Measurements from ENCODE around the gene GDAP2. TPM values are rescaled to one million over a fixed set of nuclear protein-coding genes. Genes with fewer than 3 reads are reported as not detected.
"Not testable (repeated sequence)": the region's sequence is repeated elsewhere in the genome, so short reads cannot be mapped to it uniquely, and the experiment has no call there.

The GDAP2 gene
- total RNA-seq, 2 donors from 2014 or later, result 20.4 to 26.7 TPM

GRCh38 chr1:117922717-117923116 is 6.7 kb downstream of the GDAP2 start:
- not testable (repeated sequence) for H3K36me3 Mint-ChIP-seq; DNase-seq (ENCODE audit: low spot score in 2 of 2); H3K27ac Mint-ChIP-seq; ATAC-seq; H3K9me3 Mint-ChIP-seq

DNA sequence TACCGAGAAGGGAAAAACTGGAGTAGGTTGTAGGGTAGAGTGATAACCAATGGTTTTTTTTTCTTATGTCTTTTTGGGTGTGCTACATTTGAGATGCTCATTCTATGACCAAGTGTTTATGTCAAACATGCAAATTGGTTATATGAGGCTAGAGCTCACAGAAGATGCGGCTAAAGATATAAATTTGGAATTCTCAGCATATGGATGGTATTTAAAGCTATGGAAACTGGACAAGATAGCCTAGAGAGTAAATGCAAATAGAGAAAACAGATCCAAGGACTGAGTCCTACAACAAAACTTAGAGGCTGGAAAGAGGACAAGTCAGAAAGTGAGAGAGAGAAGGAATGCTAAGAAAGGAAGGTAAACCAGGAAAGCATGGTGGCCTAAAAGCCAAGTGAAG is 7.4 kb downstream of the GDAP2 start:
- DNase-seq (ENCODE audit: low spot score in 2 of 2) (no peak), ATAC-seq (no peak)
- Mint-ChIP-seq H3K9me3 (no peaks in the 10 kb centered on the region), H3K36me3 (no peaks in the 10 kb centered on the region), H3K27ac (no peak overlapping the region)

DNA sequence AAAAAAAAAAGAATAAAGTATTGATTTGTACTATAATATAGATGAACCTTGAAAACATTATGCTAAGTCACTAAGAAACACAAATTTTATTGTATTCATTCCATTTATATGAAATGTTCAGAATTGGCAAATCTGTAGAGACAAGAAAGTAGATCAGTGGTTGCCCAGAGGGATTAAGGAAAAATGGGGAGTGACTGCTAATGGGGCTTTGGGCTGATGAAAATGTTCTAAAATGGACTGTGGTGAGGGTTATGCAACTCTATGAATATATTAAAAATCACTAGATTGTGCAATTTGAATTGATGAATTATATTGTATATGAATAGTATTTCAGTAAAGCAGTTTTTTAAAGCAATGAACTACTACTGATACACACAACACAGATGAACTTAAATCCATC is 10.0 kb downstream of the GDAP2 start:
- DNase-seq (ENCODE audit: low spot score in 2 of 2) (no peak), ATAC-seq (no peak)
- Mint-ChIP-seq H3K27ac (no peak overlapping the region), H3K9me3 (peaks cover 0 to 4% of the 10 kb centered on the region in 2 donors), H3K36me3 (peaks cover 18 to 19% of the 10 kb centered on the region in 2 donors)

DNA sequence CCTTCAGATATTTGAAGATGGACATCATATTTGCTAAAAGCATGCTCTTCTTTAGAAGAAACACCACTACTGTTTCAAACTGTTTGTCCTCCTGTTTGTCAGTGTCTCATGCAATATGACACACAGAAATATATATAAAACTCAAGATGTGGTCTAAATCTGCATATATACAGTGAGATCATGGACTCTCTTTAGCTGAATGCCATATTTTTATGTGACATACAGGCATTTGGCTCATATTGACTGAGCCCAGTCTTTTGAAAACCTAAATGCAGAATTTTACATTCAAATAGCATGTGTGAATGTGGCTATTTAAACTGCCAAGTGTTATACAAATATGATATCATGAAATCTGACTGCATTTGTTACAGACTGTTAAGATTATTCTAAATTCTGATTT is 18.4 kb downstream of the GDAP2 start:
- Mint-ChIP-seq H3K36me3 (peaks cover 20 to 30% of the 10 kb centered on the region in 2 donors), H3K27ac (no peak overlapping the region), H3K9me3 (peaks cover 0 to 4% of the 10 kb centered on the region in 2 donors)
- DNase-seq (ENCODE audit: low spot score in 2 of 2) (no peak), ATAC-seq (no peak)

DNA sequence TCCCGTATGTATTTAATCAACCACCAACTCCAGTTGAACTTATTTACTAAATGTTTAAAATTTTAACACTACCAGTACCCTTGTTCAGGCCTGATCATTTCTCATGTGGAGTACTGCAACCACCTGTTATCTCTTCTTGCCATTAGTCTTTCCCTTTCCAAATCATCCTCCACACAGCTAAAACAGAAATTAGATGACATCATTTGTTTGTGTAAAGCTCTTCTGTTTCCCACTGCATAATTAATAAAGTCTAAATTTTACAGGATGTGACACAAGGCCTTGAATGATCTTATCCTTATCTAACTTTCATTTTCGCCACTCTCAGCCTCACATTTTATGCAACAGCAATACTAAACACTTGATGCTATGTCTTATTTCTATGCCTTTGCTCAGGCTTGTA is 24.4 kb downstream of the GDAP2 start:
- H3K36me3 Mint-ChIP-seq, result peaks cover 11 to 13% of the 10 kb centered on the region in 2 donors
- no peaks in the 10 kb centered on the region for H3K9me3 Mint-ChIP-seq
- DNase-seq (ENCODE audit: low spot score in 2 of 2) (no peak), ATAC-seq (no peak)
- H3K27ac Mint-ChIP-seq, result peak overlapping the region in 1 of 2 donors; percentile 18

- no peak for ATAC-seq
- no peaks in the 10 kb centered on the region for H3K9me3 Mint-ChIP-seq
- H3K36me3 Mint-ChIP-seq, result peaks cover 11 to 13% of the 10 kb centered on the region in 2 donors
- DNase-seq (ENCODE audit: low spot score in 2 of 2), result no peak
- no peak overlapping the region for H3K27ac Mint-ChIP-seq
These were observed 24.9 kb downstream of the GDAP2 start for GRCh38 chr1:117904485-117904884.

GRCh38 chr1:117902944-117903343 is 26.5 kb downstream of the GDAP2 start:
- Mint-ChIP-seq H3K36me3 (peaks cover 11 to 13% of the 10 kb centered on the region in 2 donors), H3K27ac (no peak overlapping the region), H3K9me3 (no peaks in the 10 kb centered on the region)
- ATAC-seq (no peak), DNase-seq (ENCODE audit: low spot score in 2 of 2) (no peak)

DNA sequence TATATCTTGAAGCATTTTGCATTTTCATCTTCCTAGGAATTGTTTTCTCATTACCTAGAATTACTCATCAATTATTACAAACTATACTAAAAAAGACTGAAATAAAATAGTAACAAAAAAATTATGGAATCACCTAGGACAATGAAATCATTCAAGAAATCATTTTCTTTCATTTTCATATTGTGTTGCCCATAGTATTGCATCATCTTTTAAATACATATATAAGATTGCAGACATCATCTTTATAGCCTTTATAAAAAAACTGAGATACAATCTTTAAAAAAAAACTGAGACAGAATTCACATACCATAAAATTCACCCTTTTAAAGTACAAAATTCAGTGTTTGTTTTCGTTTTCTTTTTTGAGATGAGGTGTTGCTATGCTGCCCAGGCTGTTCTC is 29.6 kb downstream of the GDAP2 start:
- peaks cover under 1 to 11% of the 10 kb centered on the region in 2 donors for H3K36me3 Mint-ChIP-seq
- DNase-seq (ENCODE audit: low spot score in 2 of 2) (no peak), ATAC-seq (no peak)
- no peaks in the 10 kb centered on the region for H3K9me3 Mint-ChIP-seq
- H3K27ac Mint-ChIP-seq, result no peak overlapping the region

GRCh38 chr1:117897551-117897950 is 31.9 kb downstream of the GDAP2 start:
- ATAC-seq (no peak), DNase-seq (ENCODE audit: low spot score in 2 of 2) (no peak)
- Mint-ChIP-seq H3K9me3 (no peaks in the 10 kb centered on the region), H3K36me3 (peaks cover 0 to 11% of the 10 kb centered on the region in 2 donors), H3K27ac (no peak overlapping the region)

GRCh38 chr1:117895482-117896114 is 33.8 kb downstream of the GDAP2 start:
- peak; percentile 86 to 94 for ATAC-seq
- Mint-ChIP-seq H3K36me3 (no peaks in the 10 kb centered on the region), H3K9me3 (no peaks in the 10 kb centered on the region), H3K27ac (no peak overlapping the region)
- peak in 1 of 2 donors; percentile 75 for DNase-seq (ENCODE audit: low spot score in 2 of 2)

DNA sequence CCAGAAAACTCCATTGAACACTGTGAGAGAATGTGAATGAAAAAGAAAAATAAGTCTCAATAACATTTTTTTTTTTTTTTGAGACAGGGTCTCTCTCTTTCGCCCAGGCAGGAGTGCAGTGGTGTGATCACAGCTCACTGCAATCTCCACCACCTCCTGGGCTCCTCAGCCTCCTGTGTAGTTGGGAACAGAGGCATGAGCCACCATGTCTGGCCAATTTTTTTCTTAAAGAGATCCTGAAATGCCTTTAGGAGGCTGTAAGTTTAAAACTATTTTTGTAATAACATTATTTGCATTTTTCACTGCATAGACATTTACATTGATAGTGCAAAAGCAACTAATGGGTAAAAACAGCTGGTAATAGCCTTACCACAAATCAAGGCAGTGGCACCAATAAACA is 35.3 kb downstream of the GDAP2 start:
- no peak for ATAC-seq
- Mint-ChIP-seq H3K36me3 (no peaks in the 10 kb centered on the region), H3K9me3 (no peaks in the 10 kb centered on the region), H3K27ac (no peak overlapping the region)
- DNase-seq (ENCODE audit: low spot score in 2 of 2), result no peak

DNA sequence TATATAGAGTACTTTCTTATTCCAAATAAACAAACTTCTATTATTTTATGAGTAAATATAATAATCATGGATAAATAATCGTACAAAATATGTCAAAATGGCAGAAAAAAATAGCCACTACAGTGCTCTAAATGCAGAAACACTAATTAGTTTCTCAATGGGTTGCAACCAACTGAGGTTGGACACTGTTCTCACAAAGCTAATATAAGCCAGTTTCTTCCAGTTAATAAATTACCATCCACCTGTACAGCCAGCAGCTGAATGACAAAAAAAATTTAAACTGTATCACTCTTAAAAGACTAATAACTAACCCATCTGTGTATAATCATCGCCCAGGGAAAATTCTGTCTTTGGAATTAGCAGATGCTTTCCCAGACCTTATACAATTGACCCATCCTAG is 36.9 kb downstream of the GDAP2 start:
- no peak overlapping the region for H3K27ac Mint-ChIP-seq
- H3K9me3 Mint-ChIP-seq, result no peaks in the 10 kb centered on the region
- ATAC-seq, result no peak
- DNase-seq (ENCODE audit: low spot score in 2 of 2), result no peak
- no peaks in the 10 kb centered on the region for H3K36me3 Mint-ChIP-seq

DNA sequence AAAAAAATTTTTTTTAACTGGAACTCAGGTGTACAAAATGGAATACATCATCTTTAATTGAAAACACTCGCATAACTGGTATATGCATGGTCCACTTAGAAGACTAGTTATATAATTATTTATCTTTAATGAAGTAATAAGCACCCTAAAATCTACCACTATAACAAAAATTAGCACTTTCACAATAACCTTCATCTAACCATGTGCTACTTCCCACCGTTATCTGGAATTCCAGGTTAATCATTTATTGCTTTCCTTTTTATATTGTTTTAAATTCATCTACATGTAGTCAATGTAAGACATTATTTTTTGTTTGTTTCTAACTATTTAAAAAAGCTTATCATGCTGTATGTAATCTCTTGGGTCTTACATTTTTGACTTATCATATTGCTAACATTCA is 39.0 kb downstream of the GDAP2 start:
- DNase-seq (ENCODE audit: low spot score in 2 of 2) (no peak), ATAC-seq (no peak)
- Mint-ChIP-seq H3K27ac (no peak overlapping the region), H3K9me3 (no peaks in the 10 kb centered on the region), H3K36me3 (no peaks in the 10 kb centered on the region)

DNA sequence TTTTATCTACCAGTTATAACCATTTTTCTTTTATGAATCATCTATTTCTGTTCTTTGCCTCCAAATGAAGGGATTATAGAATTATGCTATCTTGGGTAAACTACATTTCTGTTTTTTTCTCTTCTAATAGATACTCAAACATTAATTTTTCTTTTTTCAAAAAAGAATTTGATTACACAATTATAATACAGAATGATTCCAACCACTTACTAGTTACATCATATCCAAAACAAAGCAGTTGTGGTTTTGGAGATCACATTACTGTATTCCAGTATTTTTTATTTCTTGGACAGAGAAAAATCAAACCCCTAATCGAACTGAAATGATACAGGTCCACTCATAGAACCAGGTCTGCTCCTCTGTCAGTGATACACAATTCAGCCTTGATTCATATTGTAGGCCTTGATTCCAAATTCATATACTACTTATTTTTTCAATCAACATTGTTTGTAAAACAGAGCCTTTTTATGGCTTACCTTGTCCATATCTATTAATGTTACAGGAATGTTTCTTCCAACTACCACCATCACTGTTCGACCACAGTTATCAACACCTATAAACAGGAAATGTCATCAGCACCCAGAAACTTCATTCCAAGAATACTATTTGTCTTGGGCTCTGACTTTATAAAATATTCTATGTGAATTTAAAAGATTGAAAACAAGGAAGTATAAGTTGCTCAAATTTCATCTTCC is 43.2 kb downstream of the GDAP2 start:
- H3K36me3 Mint-ChIP-seq, result peaks cover 0 to 4% of the 10 kb centered on the region in 2 donors
- DNase-seq (ENCODE audit: low spot score in 2 of 2) (no peak), ATAC-seq (no peak)
- no peak overlapping the region for H3K27ac Mint-ChIP-seq
- no peaks in the 10 kb centered on the region for H3K9me3 Mint-ChIP-seq

GRCh38 chr1:117883616-117884015 is 45.8 kb downstream of the GDAP2 start:
- no peak overlapping the region for H3K27ac Mint-ChIP-seq
- H3K36me3 Mint-ChIP-seq, result peaks cover 9 to 10% of the 10 kb centered on the region in 2 donors
- DNase-seq (ENCODE audit: low spot score in 2 of 2) (no peak), ATAC-seq (no peak)
- no peaks in the 10 kb centered on the region for H3K9me3 Mint-ChIP-seq

DNA sequence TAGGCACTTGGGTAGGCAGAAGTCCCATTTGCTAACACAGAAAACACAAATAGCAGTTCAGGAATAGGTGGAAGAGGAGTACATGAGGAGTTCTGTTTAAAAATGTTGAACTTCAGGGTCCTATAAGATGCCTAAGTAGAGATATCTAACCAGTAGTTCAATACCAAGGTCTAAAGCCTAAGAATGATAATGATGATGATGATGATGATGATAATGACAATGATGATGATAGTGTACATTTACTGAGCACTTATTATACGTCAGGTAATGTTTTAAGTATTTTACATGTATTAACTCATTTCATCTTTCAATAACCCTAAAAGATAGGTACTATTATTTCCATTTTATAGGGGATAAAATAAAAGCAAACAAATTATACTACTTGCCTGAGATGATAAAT is 50.1 kb downstream of the GDAP2 start:
- Mint-ChIP-seq H3K9me3 (peaks cover 8% of the 10 kb centered on the region in 2 donors), H3K36me3 (peaks cover 40 to 41% of the 10 kb centered on the region in 2 donors), H3K27ac (peak overlapping the region in 1 of 2 donors; percentile 22)
- DNase-seq (ENCODE audit: low spot score in 2 of 2) (no peak), ATAC-seq (no peak)

- no peak overlapping the region for H3K27ac Mint-ChIP-seq
- ATAC-seq (no peak), DNase-seq (ENCODE audit: low spot score in 2 of 2) (no peak)
- peaks cover 50 to 52% of the 10 kb centered on the region in 2 donors for H3K36me3 Mint-ChIP-seq
- peaks cover 15 to 16% of the 10 kb centered on the region in 2 donors for H3K9me3 Mint-ChIP-seq
These were observed 51.6 kb downstream of the GDAP2 start for GRCh38 chr1:117877823-117878222.

DNA sequence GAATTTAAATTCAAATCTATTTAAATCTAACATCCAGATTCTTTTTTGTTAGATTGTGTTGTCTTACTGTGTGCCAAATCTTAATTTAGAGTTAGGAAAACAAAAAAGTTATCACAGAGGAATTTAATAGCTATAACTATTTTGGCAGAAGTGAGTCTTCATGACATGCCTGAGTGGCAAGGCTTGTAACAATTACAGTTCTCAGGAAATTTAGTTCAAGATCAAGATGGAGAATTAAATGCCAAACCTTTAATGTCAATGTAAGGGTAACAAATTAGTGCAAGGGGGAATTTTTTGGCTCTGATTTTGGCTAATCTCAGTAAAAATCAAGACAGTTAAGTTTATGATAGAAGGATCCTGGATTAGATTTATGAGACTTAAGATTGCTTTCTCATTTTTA is 58.4 kb downstream of the GDAP2 start:
- Mint-ChIP-seq H3K27ac (no peak overlapping the region), H3K9me3 (peaks cover 15 to 16% of the 10 kb centered on the region in 2 donors), H3K36me3 (peaks cover 54 to 56% of the 10 kb centered on the region in 2 donors)
- DNase-seq (ENCODE audit: low spot score in 2 of 2), result no peak
- no peak for ATAC-seq

All from activated naive CD4-positive, alpha-beta T cell treated with anti-CD3 and anti-CD28 coated beads, Interleukin-2, amount 50 U/mL, for 72 hours (primary cell).